Measurements from ENCODE around the gene SIX1.

Gene SIX1

GRCh38 chr14:60616461-60616959 lies 32.8 kb downstream of the SIX1 start:
- no peak for DNase-seq (ENCODE audit: low read depth)
- TF ChIP-seq, protein P1, sequence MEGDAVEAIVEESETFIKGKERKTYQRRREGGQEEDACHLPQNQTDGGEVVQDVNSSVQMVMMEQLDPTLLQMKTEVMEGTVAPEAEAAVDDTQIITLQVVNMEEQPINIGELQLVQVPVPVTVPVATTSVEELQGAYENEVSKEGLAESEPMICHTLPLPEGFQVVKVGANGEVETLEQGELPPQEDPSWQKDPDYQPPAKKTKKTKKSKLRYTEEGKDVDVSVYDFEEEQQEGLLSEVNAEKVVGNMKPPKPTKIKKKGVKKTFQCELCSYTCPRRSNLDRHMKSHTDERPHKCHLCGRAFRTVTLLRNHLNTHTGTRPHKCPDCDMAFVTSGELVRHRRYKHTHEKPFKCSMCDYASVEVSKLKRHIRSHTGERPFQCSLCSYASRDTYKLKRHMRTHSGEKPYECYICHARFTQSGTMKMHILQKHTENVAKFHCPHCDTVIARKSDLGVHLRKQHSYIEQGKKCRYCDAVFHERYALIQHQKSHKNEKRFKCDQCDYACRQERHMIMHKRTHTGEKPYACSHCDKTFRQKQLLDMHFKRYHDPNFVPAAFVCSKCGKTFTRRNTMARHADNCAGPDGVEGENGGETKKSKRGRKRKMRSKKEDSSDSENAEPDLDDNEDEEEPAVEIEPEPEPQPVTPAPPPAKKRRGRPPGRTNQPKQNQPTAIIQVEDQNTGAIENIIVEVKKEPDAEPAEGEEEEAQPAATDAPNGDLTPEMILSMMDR (conservative IDR thresholded peaks at IDR 0.05; ENCODE audit: control insufficient read depth, insufficient read depth, low read depth, low read length), result no peak
- no peak overlapping the region for H3K4me3 ChIP-seq (ENCODE audit: control insufficient read depth, low read depth, low read length)

- TF ChIP-seq, protein P1 (conservative IDR thresholded peaks at IDR 0.05; ENCODE audit: control insufficient read depth, insufficient read depth, low read depth, low read length), result no peak
- H3K4me3 ChIP-seq (ENCODE audit: control insufficient read depth, low read depth, low read length), result no peak overlapping the region
- no peak for DNase-seq (ENCODE audit: low read depth)
Observed at GRCh38 chr14:60602291-60602690, 47.0 kb downstream of the SIX1 start.

GRCh38 chr14:60599727-60600126 lies 49.5 kb downstream of the SIX1 start:
- no peak for DNase-seq (ENCODE audit: low read depth)
- TF ChIP-seq, protein P1 (conservative IDR thresholded peaks at IDR 0.05; ENCODE audit: control insufficient read depth, insufficient read depth, low read depth, low read length), result no peak
- no peak overlapping the region for H3K4me3 ChIP-seq (ENCODE audit: control insufficient read depth, low read depth, low read length)

DNA sequence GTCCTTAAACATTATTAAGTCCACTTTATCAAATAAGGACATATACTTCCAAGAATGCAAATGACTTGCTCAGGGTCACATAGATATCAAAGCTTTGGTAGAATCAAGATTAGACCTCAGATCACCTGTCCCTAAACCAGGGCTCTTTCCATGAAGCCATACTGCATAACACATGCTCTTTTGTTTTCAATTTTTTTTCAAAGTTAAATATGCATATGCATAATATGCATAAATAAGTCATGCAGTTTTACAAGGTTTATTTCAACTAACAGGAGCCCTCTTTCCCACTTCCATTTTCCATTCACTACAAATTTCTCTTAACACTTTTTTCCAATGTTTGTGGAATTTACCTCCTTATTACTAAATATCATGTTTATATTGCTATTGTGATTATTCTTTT lies 53.1 kb downstream of the SIX1 start:
- DNase-seq (ENCODE audit: low read depth), result no peak
- H3K4me3 ChIP-seq (ENCODE audit: control insufficient read depth, low read depth, low read length), result no peak overlapping the region
- TF ChIP-seq, protein P1 (conservative IDR thresholded peaks at IDR 0.05; ENCODE audit: control insufficient read depth, insufficient read depth, low read depth, low read length), result no peak

DNA sequence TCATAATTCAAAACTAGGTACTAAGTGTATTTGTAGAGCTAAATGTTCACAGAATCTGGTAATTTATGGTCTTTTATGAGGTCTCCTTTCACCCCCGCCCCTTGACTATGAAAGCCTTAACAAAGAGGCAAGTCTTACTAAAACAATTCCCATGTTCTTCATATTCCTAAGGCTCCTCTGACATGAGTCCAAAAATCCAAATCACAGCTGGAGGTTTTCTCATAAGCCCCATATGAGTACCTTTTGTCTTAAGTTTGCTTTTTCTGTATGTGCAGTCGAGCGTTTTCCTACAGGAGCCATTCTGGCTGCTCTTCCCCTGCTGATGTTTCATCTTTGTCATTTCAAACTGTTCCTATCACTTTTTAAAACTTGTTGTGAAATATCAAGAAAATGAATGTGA lies 55.2 kb downstream of the SIX1 start:
- TF ChIP-seq, protein P1 (conservative IDR thresholded peaks at IDR 0.05; ENCODE audit: control insufficient read depth, insufficient read depth, low read depth, low read length), result no peak
- no peak overlapping the region for H3K4me3 ChIP-seq (ENCODE audit: control insufficient read depth, low read depth, low read length)
- DNase-seq (ENCODE audit: low read depth), result no peak

All from fibroblast of mammary gland (primary cell).